A549 (cell line): ENCODE data around the gene PTRH1.

Source experiments
- CHD4 ChIP-seq: fragments of 200-600 bp; sonication (generic); IDR thresholded peaks from 2 replicates; pipeline ENCODE4 v1.6.1; 2016; ENCODE audit warnings: antibody characterized with exemption, mild to moderate bottlenecking, borderline replicate concordance
- CTCF ChIP-seq: fragments of >200 bp; sonication (Bioruptor Twin); formaldehyde crosslinking; IDR thresholded peaks from 3 replicates; pipeline ENCODE4 v1.5.1; 2016
- EP300 ChIP-seq, 2 experiments: fragments of >200 bp; sonication (Bioruptor Twin); formaldehyde crosslinking; IDR thresholded peaks; 2 replicates in 1 of 2; 3 replicates in 1 of 2; pipeline ENCODE4 v1.6.1; 2016 to 2017
- MAFK ChIP-seq: fragments of 450-650 bp; IDR thresholded peaks from 2 replicates; pipeline ENCODE4 v1.6.1; 2014; ENCODE audit not compliant: partially characterized antibody
- NPAS2 ChIP-seq: fragments of 250-450 bp; sonication (Bioruptor Pico); IDR thresholded peaks from 2 replicates; pipeline ENCODE4 v1.8.0; 2022; ENCODE audit warnings: mild to moderate bottlenecking, moderate library complexity, borderline replicate concordance
- POLR2AphosphoS2 ChIP-seq: conservative IDR thresholded peaks from 2 replicates; pipeline ENCODE4 v1.6.1; 2012; ENCODE audit warnings: low read length, improper control_type of control experiment, inconsistent platforms
- ZC3H11A ChIP-seq: fragments of 450-650 bp; IDR thresholded peaks from 2 replicates; pipeline ENCODE4 v1.6.1; 2014; ENCODE audit warnings: antibody characterized with exemption, mild to moderate bottlenecking
- TF ChIP-seq, protein P1 (sequence below): IDR thresholded peaks from 2 replicates; pipeline ENCODE4 v1.6.1; 2012

- TF ChIP-seq NPAS2 (CRISPR knock-in tag) (no peak), ZC3H11A (no peak), CHD4 (no peak), POLR2AphosphoS2 (no peak), CTCF (no peak), EP300 (IDR thresholded peaks at IDR 0.05) (no peak), MAFK (no peak)
- TF ChIP-seq, protein P1, sequence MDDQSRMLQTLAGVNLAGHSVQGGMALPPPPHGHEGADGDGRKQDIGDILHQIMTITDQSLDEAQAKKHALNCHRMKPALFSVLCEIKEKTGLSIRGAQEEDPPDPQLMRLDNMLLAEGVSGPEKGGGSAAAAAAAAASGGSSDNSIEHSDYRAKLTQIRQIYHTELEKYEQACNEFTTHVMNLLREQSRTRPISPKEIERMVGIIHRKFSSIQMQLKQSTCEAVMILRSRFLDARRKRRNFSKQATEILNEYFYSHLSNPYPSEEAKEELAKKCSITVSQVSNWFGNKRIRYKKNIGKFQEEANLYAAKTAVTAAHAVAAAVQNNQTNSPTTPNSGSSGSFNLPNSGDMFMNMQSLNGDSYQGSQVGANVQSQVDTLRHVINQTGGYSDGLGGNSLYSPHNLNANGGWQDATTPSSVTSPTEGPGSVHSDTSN = no peak
Observed at GRCh38 chr9:127683723-127684122, 31.7 kb downstream of the PTRH1 start.
